GM23338 (cell line): ENCODE measurements around the gene KRTAP4-2. TPM values are rescaled to one million over a fixed set of nuclear protein-coding genes. Genes with fewer than 3 reads are reported as not detected.

Source experiments
- ATAC-seq: fragments of 200-7000 bp; cut with Tn5 transposase; 3 replicates; pipeline ENCODE4 v1.9.1; 2020
- DNase-seq: peaks from one replicate; pipeline ENCODE4 v3.0.0-alpha.2; 2015; ENCODE audit warnings: low spot score
- H2AFZ ChIP-seq: fragments of 200-600 bp; sonication (generic); 2 replicates; pipeline ENCODE4 v1.8.0; 2016; ENCODE audit warnings: antibody characterized with exemption, mild to moderate bottlenecking, moderate library complexity
- H3F3A ChIP-seq: fragments of 200-600 bp; sonication (generic); replicated peaks from 2 replicates; pipeline ENCODE4 v1.8.0; 2017; ENCODE audit warnings: antibody characterized with exemption, mixed run types, low read depth
- H3K27ac ChIP-seq: fragments of 200-600 bp; sonication (generic); 2 replicates; pipeline ENCODE4 v1.6.1; 2016; ENCODE audit warnings: low read depth
- H3K27me3 ChIP-seq: fragments of 200-600 bp; sonication (generic); 2 replicates; pipeline ENCODE4 v1.8.0; 2016; ENCODE audit warnings: mild to moderate bottlenecking, mixed run types, moderate library complexity; ENCODE audit not compliant: insufficient read depth
- H3K36me3 ChIP-seq: fragments of 200-600 bp; sonication (generic); 2 replicates; pipeline ENCODE4 v1.8.0; 2016; ENCODE audit warnings: mild to moderate bottlenecking; ENCODE audit not compliant: insufficient read depth
- H3K4me1 ChIP-seq: fragments of 200-600 bp; sonication (generic); 2 replicates; pipeline ENCODE4 v1.8.0; 2016; ENCODE audit warnings: mild to moderate bottlenecking, moderate library complexity; ENCODE audit not compliant: insufficient read depth
- H3K4me2 ChIP-seq: fragments of 200-600 bp; sonication (generic); 2 replicates; pipeline ENCODE4 v1.7.1; 2017; ENCODE audit warnings: mixed run types
- H3K4me3 ChIP-seq: fragments of 200-600 bp; sonication (generic); 2 replicates; pipeline ENCODE4 v1.6.1; 2016; ENCODE audit warnings: mixed run types
- H3K79me2 ChIP-seq: fragments of 200-600 bp; sonication (generic); replicated peaks from 2 replicates; pipeline ENCODE4 v1.8.0; 2017; ENCODE audit warnings: mild to moderate bottlenecking; ENCODE audit not compliant: insufficient read depth
- H3K9me2 ChIP-seq: fragments of 200-600 bp; sonication (generic); 2 replicates; pipeline ENCODE4 v1.8.0; 2017; ENCODE audit not compliant: insufficient read depth
- H4K20me1 ChIP-seq: fragments of 200-600 bp; sonication (generic); replicated peaks from 2 replicates; pipeline ENCODE4 v1.8.0; 2017; ENCODE audit warnings: mild to moderate bottlenecking; ENCODE audit not compliant: insufficient read depth
- H3K27ac Mint-ChIP-seq: 2 replicates; pipeline ENCODE4 v1.8.0; 2020; ENCODE audit warnings: inconsistent platforms, mild to moderate bottlenecking, moderate library complexity, mixed read lengths
- H3K27me3 Mint-ChIP-seq: 3 replicates; pipeline ENCODE4 v1.8.0; 2022; ENCODE audit warnings: low read depth, mild to moderate bottlenecking, moderate library complexity, mixed read lengths, inconsistent platforms; ENCODE audit not compliant: insufficient read depth, poor library complexity
- H3K36me3 Mint-ChIP-seq: 3 replicates; pipeline ENCODE4 v1.8.0; 2021; ENCODE audit warnings: low read depth, mild to moderate bottlenecking, inconsistent platforms, moderate library complexity, mixed read lengths
- H3K4me1 Mint-ChIP-seq: 3 replicates; pipeline ENCODE4 v1.8.0; 2020; ENCODE audit warnings: mild to moderate bottlenecking, inconsistent platforms, mixed read lengths
- H3K4me3 Mint-ChIP-seq: 3 replicates; pipeline ENCODE4 v1.8.0; 2021; ENCODE audit warnings: moderate library complexity, mild to moderate bottlenecking, inconsistent platforms, mixed read lengths
- H3K9me3 Mint-ChIP-seq: 3 replicates; pipeline ENCODE4 v1.8.0; 2020; ENCODE audit warnings: moderate library complexity, mild to moderate bottlenecking, inconsistent platforms, mixed read lengths
- CREB1 ChIP-seq: fragments of 250-450 bp; sonication (Bioruptor Pico); IDR thresholded peaks from 2 replicates; pipeline ENCODE4 v1.5.0; 2020; ENCODE audit warnings: low read depth, mild to moderate bottlenecking, moderate library complexity
- EZH2 ChIP-seq: fragments of 200-600 bp; sonication (generic); IDR thresholded peaks from one replicate; pipeline ENCODE4 v1.8.0; 2017; ENCODE audit warnings: antibody characterized with exemption, mild to moderate bottlenecking, low read depth; ENCODE audit not compliant: unreplicated experiment
- EZH2phosphoT487 ChIP-seq: fragments of 200-600 bp; sonication (generic); IDR thresholded peaks from one replicate; pipeline ENCODE4 v1.8.1; 2018; ENCODE audit warnings: antibody characterized with exemption; ENCODE audit not compliant: unreplicated experiment
- JUNB ChIP-seq: IDR thresholded peaks from one replicate; pipeline ENCODE4 v1.6.1; 2016; ENCODE audit warnings: antibody characterized with exemption; ENCODE audit not compliant: unreplicated experiment
- NANOG ChIP-seq: IDR thresholded peaks from 2 replicates; pipeline ENCODE4 v1.6.1; 2016; ENCODE audit warnings: antibody characterized with exemption, borderline replicate concordance
- POLR2AphosphoS5 ChIP-seq: IDR thresholded peaks from 2 replicates; pipeline ENCODE4 v1.6.1; 2016; ENCODE audit warnings: antibody characterized with exemption, low read depth
- STAT1 ChIP-seq: IDR thresholded peaks from one replicate; pipeline ENCODE4 v1.6.1; 2016; ENCODE audit warnings: antibody characterized with exemption; ENCODE audit not compliant: unreplicated experiment
- ZNF114 ChIP-seq: fragments of 250-450 bp; sonication (Bioruptor Pico); IDR thresholded peaks from 2 replicates; pipeline ENCODE4 v1.5.0; 2020; ENCODE audit warnings: mild to moderate bottlenecking, moderate library complexity
- ZNF331 ChIP-seq: fragments of 250-450 bp; sonication (Bioruptor Pico); IDR thresholded peaks from 2 replicates; pipeline ENCODE4 v1.5.0; 2020; ENCODE audit warnings: low read depth, mild to moderate bottlenecking, moderate library complexity
- polyA plus RNA-seq: library from polyadenylated mRNA; unstranded; fragments of >200 nt; fragmentation: Nextera tagmentation; extraction: Ambion mirVana; gene quantifications from 2 replicates; pipeline ENCODE4 v1.2.1, GENCODE V29; 2016
- total RNA-seq: library from RNA; depleted of rRNA; stranded (reverse); fragments of >200 nt; shearing (Covaris generic); gene quantifications from 2 replicates; pipeline ENCODE4 v1.2.3, GENCODE V29; 2014
- TF ChIP-seq, protein P1 (sequence below), 2 experiments: fragments of 200-600 bp in 1 of 2; sonication (generic) in 1 of 2; conservative IDR thresholded peaks; 2 replicates each; pipeline versions ENCODE4 v1.5.1 to v1.6.1; 2016 to 2017; ENCODE audit warnings: antibody characterized with exemption in 2 of 2, low read depth in 2 of 2, mild to moderate bottlenecking in 2 of 2, moderate library complexity in 1 of 2
- TF ChIP-seq, protein P2 (sequence below): fragments of 250-450 bp; sonication (Bioruptor Pico); IDR thresholded peaks from 2 replicates; pipeline ENCODE4 v1.5.0; 2020; ENCODE audit warnings: mild to moderate bottlenecking, moderate library complexity
- TF ChIP-seq, protein P3 (sequence below): IDR thresholded peaks from 2 replicates; pipeline ENCODE4 v1.6.1; 2016; ENCODE audit warnings: antibody characterized with exemption
- TF ChIP-seq, protein P4 (sequence below): IDR thresholded peaks from one replicate; pipeline ENCODE4 v1.6.1; 2018; ENCODE audit warnings: antibody characterized with exemption; ENCODE audit not compliant: unreplicated experiment

The KRTAP4-2 gene
- total and polyA plus RNA-seq, 2 experiments from 2014 or later = not detected

DNA sequence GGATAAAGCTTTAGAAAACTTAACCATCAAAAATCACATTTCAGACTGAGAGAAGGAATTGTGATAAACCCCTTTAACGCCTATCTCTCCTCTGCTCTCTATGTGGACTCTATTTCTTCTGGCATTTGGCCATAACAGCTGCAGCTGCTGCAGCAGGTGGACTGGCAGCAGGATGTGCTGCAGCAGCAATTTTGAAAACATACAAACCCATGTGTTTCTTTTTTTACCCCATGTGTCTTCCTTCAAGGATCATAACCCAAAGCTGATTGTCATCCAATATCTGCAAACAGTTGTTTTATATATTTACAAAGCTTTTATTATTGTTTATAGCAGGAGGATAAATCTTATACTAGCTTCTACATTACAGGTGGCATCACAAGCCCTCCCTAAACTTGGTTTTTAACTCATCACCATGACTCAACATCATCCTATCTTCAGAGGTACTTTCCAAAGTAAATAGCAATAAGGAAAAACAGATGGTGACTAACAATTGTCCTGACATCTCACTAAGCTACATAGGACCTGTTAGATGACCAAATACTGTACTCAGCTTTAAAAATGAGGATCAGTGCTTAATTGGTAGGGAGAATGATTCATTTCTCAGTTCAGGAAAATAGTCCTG is 33.9 kb upstream of the KRTAP4-2 start:
- no peak for ATAC-seq
- no peak for DNase-seq
- no peak overlapping the region for H3K27ac Mint-ChIP-seq

More for the DNA sequence above, 33.9 kb upstream of the KRTAP4-2 start:
- peaks cover 12% of the 10 kb centered on the region for H3K9me3 Mint-ChIP-seq
- peaks cover 5% of the 10 kb centered on the region for H3K27me3 Mint-ChIP-seq
- H2AFZ ChIP-seq = no peak overlapping the region
- H3K4me1 Mint-ChIP-seq = no peaks in the 10 kb centered on the region
- no peak overlapping the region for H3K27ac ChIP-seq
- 0 out of 3 replicates have a peak, but pooled peaks cover 4% of the 10 kb centered on the region for H3K36me3 Mint-ChIP-seq
- no peaks in the 10 kb centered on the region for H3F3A ChIP-seq
- H3K9me2 ChIP-seq = no peaks in the 10 kb centered on the region
- H3K4me3 ChIP-seq = no peak overlapping the region
- no peak for TF ChIP-seq EZH2phosphoT487
- TF ChIP-seq STAT1 = no peak
- TF ChIP-seq, protein P1, sequence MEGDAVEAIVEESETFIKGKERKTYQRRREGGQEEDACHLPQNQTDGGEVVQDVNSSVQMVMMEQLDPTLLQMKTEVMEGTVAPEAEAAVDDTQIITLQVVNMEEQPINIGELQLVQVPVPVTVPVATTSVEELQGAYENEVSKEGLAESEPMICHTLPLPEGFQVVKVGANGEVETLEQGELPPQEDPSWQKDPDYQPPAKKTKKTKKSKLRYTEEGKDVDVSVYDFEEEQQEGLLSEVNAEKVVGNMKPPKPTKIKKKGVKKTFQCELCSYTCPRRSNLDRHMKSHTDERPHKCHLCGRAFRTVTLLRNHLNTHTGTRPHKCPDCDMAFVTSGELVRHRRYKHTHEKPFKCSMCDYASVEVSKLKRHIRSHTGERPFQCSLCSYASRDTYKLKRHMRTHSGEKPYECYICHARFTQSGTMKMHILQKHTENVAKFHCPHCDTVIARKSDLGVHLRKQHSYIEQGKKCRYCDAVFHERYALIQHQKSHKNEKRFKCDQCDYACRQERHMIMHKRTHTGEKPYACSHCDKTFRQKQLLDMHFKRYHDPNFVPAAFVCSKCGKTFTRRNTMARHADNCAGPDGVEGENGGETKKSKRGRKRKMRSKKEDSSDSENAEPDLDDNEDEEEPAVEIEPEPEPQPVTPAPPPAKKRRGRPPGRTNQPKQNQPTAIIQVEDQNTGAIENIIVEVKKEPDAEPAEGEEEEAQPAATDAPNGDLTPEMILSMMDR (conservative IDR thresholded peaks at IDR 0.05; ENCODE audit: low read depth in 2 of 2) = no peak
- no peak for TF ChIP-seq ZNF114
- no peak for TF ChIP-seq NANOG
- TF ChIP-seq POLR2AphosphoS5 = no peak
- TF ChIP-seq CREB1 (CRISPR knock-in tag) = no peak
- TF ChIP-seq, protein P2, sequence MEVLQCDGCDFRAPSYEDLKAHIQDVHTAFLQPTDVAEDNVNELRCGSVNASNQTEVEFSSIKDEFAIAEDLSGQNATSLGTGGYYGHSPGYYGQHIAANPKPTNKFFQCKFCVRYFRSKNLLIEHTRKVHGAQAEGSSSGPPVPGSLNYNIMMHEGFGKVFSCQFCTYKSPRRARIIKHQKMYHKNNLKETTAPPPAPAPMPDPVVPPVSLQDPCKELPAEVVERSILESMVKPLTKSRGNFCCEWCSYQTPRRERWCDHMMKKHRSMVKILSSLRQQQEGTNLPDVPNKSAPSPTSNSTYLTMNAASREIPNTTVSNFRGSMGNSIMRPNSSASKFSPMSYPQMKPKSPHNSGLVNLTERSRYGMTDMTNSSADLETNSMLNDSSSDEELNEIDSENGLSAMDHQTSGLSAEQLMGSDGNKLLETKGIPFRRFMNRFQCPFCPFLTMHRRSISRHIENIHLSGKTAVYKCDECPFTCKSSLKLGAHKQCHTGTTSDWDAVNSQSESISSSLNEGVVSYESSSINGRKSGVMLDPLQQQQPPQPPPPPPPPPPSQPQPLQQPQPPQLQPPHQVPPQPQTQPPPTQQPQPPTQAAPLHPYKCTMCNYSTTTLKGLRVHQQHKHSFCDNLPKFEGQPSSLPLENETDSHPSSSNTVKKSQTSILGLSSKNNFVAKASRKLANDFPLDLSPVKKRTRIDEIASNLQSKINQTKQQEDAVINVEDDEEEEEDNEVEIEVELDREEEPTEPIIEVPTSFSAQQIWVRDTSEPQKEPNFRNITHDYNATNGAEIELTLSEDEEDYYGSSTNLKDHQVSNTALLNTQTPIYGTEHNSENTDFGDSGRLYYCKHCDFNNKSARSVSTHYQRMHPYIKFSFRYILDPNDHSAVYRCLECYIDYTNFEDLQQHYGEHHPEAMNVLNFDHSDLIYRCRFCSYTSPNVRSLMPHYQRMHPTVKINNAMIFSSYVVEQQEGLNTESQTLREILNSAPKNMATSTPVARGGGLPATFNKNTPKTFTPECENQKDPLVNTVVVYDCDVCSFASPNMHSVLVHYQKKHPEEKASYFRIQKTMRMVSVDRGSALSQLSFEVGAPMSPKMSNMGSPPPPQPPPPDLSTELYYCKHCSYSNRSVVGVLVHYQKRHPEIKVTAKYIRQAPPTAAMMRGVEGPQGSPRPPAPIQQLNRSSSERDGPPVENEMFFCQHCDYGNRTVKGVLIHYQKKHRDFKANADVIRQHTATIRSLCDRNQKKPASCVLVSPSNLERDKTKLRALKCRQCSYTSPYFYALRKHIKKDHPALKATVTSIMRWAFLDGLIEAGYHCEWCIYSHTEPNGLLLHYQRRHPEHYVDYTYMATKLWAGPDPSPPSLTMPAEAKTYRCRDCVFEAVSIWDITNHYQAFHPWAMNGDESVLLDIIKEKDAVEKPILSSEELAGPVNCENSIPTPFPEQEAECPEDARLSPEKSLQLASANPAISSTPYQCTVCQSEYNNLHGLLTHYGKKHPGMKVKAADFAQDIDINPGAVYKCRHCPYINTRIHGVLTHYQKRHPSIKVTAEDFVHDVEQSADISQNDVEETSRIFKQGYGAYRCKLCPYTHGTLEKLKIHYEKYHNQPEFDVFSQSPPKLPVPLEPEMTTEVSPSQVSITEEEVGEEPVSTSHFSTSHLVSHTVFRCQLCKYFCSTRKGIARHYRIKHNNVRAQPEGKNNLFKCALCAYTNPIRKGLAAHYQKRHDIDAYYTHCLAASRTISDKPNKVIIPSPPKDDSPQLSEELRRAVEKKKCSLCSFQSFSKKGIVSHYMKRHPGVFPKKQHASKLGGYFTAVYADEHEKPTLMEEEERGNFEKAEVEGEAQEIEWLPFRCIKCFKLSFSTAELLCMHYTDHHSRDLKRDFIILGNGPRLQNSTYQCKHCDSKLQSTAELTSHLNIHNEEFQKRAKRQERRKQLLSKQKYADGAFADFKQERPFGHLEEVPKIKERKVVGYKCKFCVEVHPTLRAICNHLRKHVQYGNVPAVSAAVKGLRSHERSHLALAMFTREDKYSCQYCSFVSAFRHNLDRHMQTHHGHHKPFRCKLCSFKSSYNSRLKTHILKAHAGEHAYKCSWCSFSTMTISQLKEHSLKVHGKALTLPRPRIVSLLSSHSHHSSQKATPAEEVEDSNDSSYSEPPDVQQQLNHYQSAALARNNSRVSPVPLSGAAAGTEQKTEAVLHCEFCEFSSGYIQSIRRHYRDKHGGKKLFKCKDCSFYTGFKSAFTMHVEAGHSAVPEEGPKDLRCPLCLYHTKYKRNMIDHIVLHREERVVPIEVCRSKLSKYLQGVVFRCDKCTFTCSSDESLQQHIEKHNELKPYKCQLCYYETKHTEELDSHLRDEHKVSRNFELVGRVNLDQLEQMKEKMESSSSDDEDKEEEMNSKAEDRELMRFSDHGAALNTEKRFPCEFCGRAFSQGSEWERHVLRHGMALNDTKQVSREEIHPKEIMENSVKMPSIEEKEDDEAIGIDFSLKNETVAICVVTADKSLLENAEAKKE = no peak
- TF ChIP-seq, protein P3, sequence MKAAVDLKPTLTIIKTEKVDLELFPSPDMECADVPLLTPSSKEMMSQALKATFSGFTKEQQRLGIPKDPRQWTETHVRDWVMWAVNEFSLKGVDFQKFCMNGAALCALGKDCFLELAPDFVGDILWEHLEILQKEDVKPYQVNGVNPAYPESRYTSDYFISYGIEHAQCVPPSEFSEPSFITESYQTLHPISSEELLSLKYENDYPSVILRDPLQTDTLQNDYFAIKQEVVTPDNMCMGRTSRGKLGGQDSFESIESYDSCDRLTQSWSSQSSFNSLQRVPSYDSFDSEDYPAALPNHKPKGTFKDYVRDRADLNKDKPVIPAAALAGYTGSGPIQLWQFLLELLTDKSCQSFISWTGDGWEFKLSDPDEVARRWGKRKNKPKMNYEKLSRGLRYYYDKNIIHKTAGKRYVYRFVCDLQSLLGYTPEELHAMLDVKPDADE = no peak
- TF ChIP-seq, protein P4, sequence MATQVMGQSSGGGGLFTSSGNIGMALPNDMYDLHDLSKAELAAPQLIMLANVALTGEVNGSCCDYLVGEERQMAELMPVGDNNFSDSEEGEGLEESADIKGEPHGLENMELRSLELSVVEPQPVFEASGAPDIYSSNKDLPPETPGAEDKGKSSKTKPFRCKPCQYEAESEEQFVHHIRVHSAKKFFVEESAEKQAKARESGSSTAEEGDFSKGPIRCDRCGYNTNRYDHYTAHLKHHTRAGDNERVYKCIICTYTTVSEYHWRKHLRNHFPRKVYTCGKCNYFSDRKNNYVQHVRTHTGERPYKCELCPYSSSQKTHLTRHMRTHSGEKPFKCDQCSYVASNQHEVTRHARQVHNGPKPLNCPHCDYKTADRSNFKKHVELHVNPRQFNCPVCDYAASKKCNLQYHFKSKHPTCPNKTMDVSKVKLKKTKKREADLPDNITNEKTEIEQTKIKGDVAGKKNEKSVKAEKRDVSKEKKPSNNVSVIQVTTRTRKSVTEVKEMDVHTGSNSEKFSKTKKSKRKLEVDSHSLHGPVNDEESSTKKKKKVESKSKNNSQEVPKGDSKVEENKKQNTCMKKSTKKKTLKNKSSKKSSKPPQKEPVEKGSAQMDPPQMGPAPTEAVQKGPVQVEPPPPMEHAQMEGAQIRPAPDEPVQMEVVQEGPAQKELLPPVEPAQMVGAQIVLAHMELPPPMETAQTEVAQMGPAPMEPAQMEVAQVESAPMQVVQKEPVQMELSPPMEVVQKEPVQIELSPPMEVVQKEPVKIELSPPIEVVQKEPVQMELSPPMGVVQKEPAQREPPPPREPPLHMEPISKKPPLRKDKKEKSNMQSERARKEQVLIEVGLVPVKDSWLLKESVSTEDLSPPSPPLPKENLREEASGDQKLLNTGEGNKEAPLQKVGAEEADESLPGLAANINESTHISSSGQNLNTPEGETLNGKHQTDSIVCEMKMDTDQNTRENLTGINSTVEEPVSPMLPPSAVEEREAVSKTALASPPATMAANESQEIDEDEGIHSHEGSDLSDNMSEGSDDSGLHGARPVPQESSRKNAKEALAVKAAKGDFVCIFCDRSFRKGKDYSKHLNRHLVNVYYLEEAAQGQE = no peak
- no peak for TF ChIP-seq JUNB
- no peak for TF ChIP-seq EZH2
- no peak for TF ChIP-seq ZNF331 (CRISPR knock-in tag)
- H4K20me1 ChIP-seq = no peaks in the 10 kb centered on the region
- no peak overlapping the region for H3K4me3 Mint-ChIP-seq
- H3K4me2 ChIP-seq = no peak overlapping the region
- H3K79me2 ChIP-seq = no peaks in the 10 kb centered on the region
- H3K27me3 ChIP-seq = no peaks in the 10 kb centered on the region
- peaks cover 4% of the 10 kb centered on the region; the same call in 1 of the 2 replicates for H3K36me3 ChIP-seq
- H3K4me1 ChIP-seq = no peaks in the 10 kb centered on the region
